ENCODE data around the gene AMOTL1. TPM values are rescaled to one million over a fixed set of nuclear protein-coding genes. Genes with fewer than 3 reads are reported as not detected.

Gene AMOTL1
- polyA plus RNA-seq, 3 donors from 2014 or later: 0.14 to 1.7 TPM; not detected in 1

DNA sequence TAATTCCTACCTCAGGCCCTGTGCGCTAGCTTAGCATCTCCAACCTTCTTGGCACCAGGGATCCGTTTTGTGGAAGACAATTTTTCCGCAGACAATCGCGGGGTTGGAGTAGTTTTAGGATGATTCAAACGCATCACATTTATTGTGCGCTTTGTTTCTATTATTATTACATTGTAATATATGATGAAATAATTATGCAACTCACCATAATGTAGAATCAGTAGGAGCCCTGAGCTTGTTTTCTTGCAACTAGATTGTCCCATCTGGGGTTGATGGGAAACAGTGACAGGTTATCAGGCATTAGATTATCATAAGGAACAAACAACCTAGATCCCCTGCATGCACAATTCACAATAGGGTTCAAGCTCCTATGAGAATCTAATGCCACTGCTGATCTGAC is 52.3 kb downstream of the AMOTL1 start:
- H3K4me3 Mint-ChIP-seq: no peak overlapping the region
- H3K36me3 Mint-ChIP-seq: peaks cover 0 to 14% (median 4%) of the 10 kb centered on the region in 3 donors
- no peaks in the 10 kb centered on the region for H3K4me1 Mint-ChIP-seq
- no peaks in the 10 kb centered on the region for H3K27me3 Mint-ChIP-seq (ENCODE audit: low read depth in 3 of 3)
- H3K27ac Mint-ChIP-seq: no peak overlapping the region
- no peak for DNase-seq
- no peaks in the 10 kb centered on the region for H3K9me3 Mint-ChIP-seq

DNA sequence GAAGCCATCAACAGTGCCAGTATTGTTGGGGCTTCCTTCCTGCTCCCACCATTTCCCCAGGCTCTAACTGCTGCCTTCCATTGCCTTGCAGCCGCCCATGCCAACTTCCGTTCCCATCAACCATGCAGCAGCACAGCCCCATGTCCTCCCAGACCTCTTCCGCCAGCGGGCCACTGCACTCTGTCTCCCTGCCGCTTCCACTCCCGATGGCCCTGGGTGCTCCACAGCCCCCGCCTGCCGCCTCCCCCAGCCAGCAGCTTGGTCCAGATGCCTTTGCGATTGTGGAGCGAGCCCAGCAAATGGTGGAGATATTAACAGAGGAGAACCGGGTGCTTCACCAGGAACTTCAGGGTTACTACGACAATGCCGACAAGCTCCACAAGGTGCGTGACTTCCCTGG is 53.3 kb downstream of the AMOTL1 start:
- Mint-ChIP-seq H3K4me3 (no peak overlapping the region), H3K27me3 (ENCODE audit: low read depth in 3 of 3) (no peaks in the 10 kb centered on the region), H3K36me3 (peaks cover 0 to 14% (median 7%) of the 10 kb centered on the region in 3 donors), H3K4me1 (no peaks in the 10 kb centered on the region), H3K27ac (no peak overlapping the region), H3K9me3 (no peaks in the 10 kb centered on the region)
- DNase-seq: no peak

DNA sequence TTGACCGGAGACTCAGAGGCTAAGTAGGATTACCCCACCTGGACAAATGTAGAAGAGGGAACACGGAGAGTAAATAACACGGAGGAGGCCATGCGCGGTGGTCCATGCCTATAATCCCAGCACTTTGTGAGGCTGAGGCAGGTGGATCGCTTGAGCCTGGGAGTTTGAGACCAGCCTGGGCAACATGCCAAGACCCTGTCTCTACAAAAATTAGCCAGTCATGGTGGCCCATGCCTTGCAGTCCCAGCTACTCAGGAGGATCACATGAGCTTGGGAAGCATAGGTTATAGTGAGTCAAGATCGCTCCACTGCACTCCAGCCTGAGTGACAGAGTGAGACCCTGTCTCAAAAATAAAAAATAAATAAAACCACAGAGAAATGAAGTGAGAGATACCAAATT is 53.9 kb downstream of the AMOTL1 start:
- Mint-ChIP-seq H3K4me3 (no peak overlapping the region), H3K27ac (no peak overlapping the region), H3K36me3 (peaks cover 0 to 14% (median 10%) of the 10 kb centered on the region in 3 donors)

DNA sequence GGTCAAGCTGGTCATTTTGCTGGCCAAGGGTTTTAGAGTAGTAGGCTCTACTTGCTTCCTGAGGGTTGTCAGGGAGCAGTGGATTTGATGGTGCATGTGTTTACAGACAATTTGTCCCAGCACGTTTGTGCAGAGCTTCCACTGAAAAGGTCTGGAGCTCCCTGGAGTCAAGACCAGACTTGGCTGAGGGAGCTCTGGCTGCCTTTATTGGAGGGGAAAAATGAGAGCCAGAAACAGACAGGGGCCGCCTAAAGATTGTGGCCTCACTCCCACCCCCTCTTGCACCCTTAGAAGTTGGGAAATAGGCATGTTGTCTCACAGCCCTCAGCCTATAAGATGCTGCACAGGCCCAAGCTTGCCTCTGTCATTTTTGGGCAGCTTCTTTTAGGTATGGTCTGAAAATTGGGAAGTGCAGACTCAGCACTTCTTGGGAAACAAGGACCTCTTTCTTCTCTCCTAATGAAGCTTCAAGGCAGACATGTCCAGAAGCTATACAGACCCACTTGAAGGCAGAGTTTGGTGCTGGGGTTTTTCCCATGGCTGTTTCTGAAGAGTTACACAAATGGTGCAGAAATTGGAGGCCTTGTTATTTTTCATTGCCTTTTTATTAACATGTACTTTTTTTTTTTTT is 55.1 kb downstream of the AMOTL1 start:
- Mint-ChIP-seq H3K36me3 (peaks cover 0 to 19% (median 10%) of the 10 kb centered on the region in 3 donors), H3K4me3 (no peak overlapping the region), H3K4me1 (no peaks in the 10 kb centered on the region), H3K27ac (no peak overlapping the region), H3K9me3 (no peaks in the 10 kb centered on the region), H3K27me3 (ENCODE audit: low read depth in 3 of 3) (no peaks in the 10 kb centered on the region)
- no peak for DNase-seq

More for the DNA sequence above, 53.9 kb downstream of the AMOTL1 start:
- Mint-ChIP-seq H3K4me1 (no peaks in the 10 kb centered on the region), H3K27me3 (ENCODE audit: low read depth in 3 of 3) (no peaks in the 10 kb centered on the region), H3K9me3 (no peaks in the 10 kb centered on the region)
- DNase-seq: no peak

DNA sequence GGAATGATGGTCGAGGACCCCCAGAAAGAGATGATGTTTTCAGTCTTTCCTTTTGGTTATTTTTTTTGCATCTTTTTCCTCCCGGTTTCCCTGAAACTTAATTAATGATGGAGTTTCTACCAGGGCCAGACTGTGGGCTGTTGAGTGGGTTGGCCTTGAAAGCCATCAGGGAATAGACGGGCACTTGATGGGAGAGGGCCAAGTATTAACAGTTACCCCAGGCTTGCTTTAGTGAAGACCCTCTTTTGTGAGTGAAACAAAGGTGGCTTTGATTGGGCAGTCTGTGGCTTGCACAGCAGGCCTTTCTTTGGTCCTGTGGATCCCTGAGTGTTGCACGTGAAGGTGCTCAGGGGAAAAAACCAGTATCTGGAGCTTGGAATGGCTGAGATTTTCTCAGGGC is 56.9 kb downstream of the AMOTL1 start:
- no peak overlapping the region for H3K4me3 Mint-ChIP-seq
- no peaks in the 10 kb centered on the region for H3K27me3 Mint-ChIP-seq (ENCODE audit: low read depth in 3 of 3)
- no peak overlapping the region for H3K27ac Mint-ChIP-seq
- H3K4me1 Mint-ChIP-seq: no peaks in the 10 kb centered on the region
- no peaks in the 10 kb centered on the region for H3K9me3 Mint-ChIP-seq
- H3K36me3 Mint-ChIP-seq: peaks cover 0 to 16% (median 10%) of the 10 kb centered on the region in 3 donors
- no peak for DNase-seq

DNA sequence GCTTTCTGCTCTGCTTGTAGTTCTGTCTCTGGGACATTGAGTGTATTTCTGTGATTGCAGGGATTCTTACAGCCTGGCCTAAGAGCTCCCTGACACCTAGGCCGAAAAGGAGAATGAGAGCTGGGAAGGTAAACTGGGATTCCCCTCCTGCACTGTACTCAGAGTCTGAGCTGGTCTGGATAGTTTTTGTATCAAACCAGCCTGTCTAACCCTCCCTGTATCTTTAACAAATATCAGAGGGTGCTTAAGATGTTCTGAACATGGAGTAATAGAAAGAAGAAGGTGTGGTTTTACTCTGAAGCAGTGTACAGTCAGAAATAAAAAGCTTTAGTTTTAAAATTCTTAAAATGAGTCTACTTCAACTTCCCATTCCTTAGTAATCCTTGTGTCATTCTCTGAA is 57.3 kb downstream of the AMOTL1 start:
- Mint-ChIP-seq H3K36me3 (peaks cover 0 to 16% (median 10%) of the 10 kb centered on the region in 3 donors), H3K27me3 (ENCODE audit: low read depth in 3 of 3) (no peaks in the 10 kb centered on the region), H3K4me1 (no peaks in the 10 kb centered on the region), H3K9me3 (no peaks in the 10 kb centered on the region), H3K27ac (no peak overlapping the region), H3K4me3 (no peak overlapping the region)
- DNase-seq: no peak

DNA sequence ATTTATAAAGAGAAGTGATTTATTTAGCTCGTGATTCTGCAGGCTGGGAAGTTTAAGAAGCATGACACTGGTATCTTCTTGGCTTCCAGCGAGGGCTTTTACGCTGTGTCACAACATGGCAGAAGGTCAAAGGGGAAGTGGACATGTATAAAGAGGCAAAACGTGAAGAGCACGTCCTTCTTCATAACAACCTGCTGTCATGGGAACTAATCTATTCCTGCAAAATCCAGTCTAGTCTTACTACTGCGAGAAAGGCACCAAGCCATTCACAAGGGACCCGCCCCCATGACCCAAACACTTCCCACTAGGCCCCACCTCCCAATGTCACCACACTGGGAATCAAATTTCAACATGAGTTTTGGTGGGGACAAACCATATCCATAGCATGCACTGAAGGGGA is 58.3 kb downstream of the AMOTL1 start:
- Mint-ChIP-seq H3K36me3 (peaks cover 0 to 20% (median 10%) of the 10 kb centered on the region in 3 donors), H3K9me3 (no peaks in the 10 kb centered on the region), H3K4me1 (no peaks in the 10 kb centered on the region), H3K4me3 (no peak overlapping the region), H3K27ac (no peak overlapping the region), H3K27me3 (ENCODE audit: low read depth in 3 of 3) (no peaks in the 10 kb centered on the region)
- DNase-seq: no peak

DNA sequence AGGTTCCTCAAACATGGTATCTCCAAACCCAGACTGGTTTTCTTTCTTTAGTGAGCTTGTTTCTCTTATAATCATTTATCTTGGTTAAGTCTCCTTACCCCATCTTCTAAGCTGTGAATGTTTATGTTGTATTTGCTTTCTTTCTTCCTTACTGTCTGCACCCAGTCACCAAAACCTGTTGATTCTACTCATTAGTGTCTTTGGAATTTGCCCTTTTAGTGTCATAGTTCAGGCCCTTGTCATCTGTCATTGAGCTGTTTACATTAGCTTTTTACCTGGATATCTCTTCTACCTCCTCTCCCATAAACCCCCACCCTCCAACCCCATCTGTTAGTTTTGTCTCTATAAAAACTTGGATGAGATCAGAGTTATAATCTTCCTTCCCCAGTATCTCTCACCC is 59.9 kb downstream of the AMOTL1 start:
- Mint-ChIP-seq H3K4me3 (no peak overlapping the region), H3K27ac (no peak overlapping the region), H3K4me1 (no peaks in the 10 kb centered on the region), H3K36me3 (peaks cover 0 to 19% (median 18%) of the 10 kb centered on the region in 3 donors), H3K9me3 (no peaks in the 10 kb centered on the region), H3K27me3 (ENCODE audit: low read depth in 3 of 3) (no peaks in the 10 kb centered on the region)
- DNase-seq: no peak

DNA sequence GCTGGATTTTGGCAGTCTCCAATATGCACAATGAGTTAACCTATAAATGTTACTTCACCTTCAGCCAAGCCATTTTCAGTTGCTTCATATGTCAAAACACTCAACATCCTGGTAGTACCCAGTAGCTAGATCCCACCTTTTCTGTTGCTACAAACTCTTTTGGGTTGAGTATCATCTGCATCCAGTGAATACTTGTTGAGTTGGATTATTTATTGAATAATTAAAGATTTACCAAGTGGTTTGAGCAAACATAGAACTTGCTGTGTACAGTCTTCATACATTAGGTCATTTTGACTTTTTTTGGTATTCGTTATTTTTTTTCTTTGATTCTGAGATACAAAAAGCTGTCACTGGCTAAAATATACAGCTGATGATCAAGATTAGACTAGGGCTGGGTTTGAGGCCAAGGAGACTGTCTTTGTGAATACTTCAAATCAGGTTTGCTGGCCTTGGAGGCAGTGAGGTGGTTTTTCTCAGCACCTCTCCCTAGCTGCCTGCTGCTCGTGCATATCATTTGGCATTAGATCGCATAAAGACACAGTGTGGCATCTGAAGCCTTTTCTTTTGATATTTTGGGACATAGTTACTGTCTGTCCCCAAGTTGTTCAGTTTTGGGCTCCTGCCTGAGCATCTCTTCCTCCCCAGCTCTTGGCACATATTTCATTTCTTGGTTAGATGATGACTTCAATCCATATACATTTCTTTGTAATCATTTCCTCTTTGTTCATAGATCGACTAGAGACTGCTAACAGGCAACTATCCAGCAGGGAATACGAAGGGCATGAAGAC is 62.8 kb downstream of the AMOTL1 start:
- Mint-ChIP-seq H3K4me3 (no peak overlapping the region), H3K27me3 (ENCODE audit: low read depth in 3 of 3) (no peaks in the 10 kb centered on the region), H3K27ac (no peak overlapping the region), H3K36me3 (peaks cover 0 to 22% (median 16%) of the 10 kb centered on the region in 3 donors), H3K4me1 (no peaks in the 10 kb centered on the region), H3K9me3 (no peaks in the 10 kb centered on the region)
- DNase-seq: no peak

DNA sequence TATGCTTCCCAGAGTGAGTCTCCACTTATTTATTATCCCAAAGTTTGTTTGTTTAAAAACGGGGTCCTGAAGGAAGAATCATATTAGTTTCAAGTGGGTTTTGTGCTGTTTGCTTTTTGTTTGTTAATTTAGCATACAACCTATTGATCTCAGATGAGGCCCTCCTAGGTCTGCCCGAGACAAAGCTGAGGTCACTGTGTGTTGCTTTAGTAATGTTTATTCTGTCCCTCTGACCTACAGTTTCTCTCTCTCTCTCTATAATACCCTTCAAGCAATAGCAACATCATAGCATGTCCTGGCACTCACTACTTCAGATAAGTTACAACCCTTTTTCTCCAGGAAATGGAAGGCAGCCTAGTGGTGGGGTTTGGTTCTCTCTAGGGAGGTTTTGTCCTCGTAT is 63.4 kb downstream of the AMOTL1 start:
- H3K27ac Mint-ChIP-seq: no peak overlapping the region
- peaks cover 0 to 18% (median 16%) of the 10 kb centered on the region in 3 donors for H3K36me3 Mint-ChIP-seq
- H3K9me3 Mint-ChIP-seq: no peaks in the 10 kb centered on the region
- H3K27me3 Mint-ChIP-seq (ENCODE audit: low read depth in 3 of 3): no peaks in the 10 kb centered on the region
- no peaks in the 10 kb centered on the region for H3K4me1 Mint-ChIP-seq
- H3K4me3 Mint-ChIP-seq: no peak overlapping the region
- DNase-seq: no peak

DNA sequence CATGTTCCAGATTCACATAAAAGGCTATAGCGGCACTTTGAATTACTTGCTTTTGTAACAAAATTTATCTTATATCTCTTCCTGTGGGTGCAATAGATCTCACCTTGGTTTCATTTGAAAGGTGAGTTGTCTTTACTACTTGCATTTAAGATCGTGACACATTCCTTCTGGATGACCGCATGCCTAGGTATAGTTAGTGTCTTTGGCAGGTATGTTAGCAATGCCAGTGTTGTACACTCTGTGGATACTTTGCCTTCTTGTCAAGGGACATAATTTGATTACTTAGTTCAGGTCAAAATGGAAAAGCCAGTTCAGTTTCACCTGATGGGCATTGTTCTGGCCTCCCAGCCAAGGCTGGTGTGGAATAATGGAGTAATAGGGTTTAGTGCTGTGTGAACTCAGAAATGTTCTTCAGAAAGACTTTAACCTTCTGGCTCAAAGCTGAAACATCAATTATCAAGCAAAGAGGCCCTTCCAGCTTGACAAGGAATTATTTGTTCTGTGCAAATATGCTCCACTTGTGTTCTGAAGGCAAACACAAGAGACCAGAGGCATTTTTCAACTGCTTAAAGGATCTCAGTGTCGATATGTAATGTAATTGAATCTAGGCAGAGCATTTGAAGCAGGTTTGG is 64.6 kb downstream of the AMOTL1 start:
- H3K9me3 Mint-ChIP-seq: no peaks in the 10 kb centered on the region
- H3K27ac Mint-ChIP-seq: no peak overlapping the region
- H3K4me3 Mint-ChIP-seq: no peak overlapping the region
- peaks cover 0 to 19% (median 16%) of the 10 kb centered on the region in 3 donors for H3K36me3 Mint-ChIP-seq
- DNase-seq: no peak
- H3K4me1 Mint-ChIP-seq: no peaks in the 10 kb centered on the region
- H3K27me3 Mint-ChIP-seq (ENCODE audit: low read depth in 3 of 3): no peaks in the 10 kb centered on the region

DNA sequence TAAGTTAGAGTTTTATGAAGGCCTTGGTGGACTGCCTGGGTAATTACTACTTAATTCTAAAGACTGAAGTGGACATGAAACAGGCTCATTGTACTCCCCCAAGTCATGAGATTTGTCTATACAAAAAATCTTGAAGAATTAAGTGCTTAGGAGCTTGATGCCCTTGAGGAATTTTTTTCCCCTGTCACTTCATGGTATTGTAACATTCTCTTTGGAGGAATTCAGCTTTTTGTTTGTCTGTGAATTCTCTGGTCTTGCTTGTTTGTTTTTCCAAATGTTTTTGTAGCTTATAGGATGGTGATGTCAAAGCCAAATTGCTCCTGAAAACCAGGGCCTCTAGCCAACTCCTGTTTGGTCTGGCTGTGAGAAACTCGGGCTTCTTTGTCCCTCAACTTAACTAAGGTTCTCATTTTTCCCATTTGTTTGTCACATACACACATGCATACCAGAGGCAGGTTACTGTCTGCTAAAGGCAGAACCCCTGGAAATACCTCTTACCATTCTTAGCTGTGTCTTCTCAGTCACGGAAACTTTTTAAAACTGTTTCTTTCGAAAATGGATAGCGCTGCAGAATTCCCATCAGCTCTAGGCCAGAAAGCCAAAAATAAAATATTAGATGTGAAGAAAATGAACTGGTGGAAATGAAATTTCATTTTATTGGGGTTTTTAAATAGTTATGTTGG is 66.9 kb downstream of the AMOTL1 start:
- DNase-seq: no peak
- H3K36me3 Mint-ChIP-seq: peaks cover 0 to 19% (median 11%) of the 10 kb centered on the region in 3 donors
- no peaks in the 10 kb centered on the region for H3K4me1 Mint-ChIP-seq
- H3K27me3 Mint-ChIP-seq (ENCODE audit: low read depth in 3 of 3): no peaks in the 10 kb centered on the region
- no peak overlapping the region for H3K27ac Mint-ChIP-seq
- H3K4me3 Mint-ChIP-seq: no peak overlapping the region
- no peaks in the 10 kb centered on the region for H3K9me3 Mint-ChIP-seq

DNA sequence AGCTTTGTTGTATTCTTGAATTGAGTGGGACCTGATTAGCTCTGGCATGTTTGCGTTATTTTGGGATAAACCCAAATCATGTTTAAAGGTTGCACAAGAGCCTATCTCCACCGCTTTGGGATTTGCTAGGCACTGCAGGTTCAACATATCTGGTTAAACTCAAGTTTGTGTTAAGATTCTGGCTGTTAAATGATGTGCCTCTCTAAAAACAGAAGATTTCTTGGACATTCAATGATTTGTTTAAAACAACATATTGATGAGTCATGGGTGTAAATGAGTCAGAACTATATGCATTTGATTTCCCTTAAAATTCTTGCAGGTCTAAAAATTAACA is 67.4 kb downstream of the AMOTL1 start:
- Mint-ChIP-seq H3K9me3 (no peaks in the 10 kb centered on the region), H3K27ac (no peak overlapping the region), H3K4me1 (no peaks in the 10 kb centered on the region), H3K4me3 (no peak overlapping the region), H3K27me3 (ENCODE audit: low read depth in 3 of 3) (no peaks in the 10 kb centered on the region), H3K36me3 (peaks cover 0 to 19% (median 11%) of the 10 kb centered on the region in 3 donors)
- no peak for DNase-seq

DNA sequence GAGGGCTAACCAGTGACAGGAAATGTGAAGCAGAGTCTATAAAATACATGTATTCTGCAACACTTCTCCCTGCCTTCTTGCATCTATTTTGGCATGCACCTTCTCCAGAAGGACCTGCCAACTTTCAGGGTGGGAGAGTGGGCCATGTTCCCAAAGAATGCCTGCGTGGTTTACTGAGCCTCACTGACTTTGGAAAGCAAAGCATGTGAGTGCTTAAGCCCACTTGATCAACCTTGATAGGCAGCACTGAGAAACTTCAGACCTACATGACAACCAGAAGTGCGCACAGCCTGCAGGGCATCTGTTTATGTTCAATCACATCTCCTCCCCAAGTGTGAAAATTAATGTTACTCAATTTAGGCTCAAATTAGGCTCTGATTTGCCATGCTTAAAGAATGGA is 69.2 kb downstream of the AMOTL1 start:
- H3K4me3 Mint-ChIP-seq: no peak overlapping the region
- H3K27me3 Mint-ChIP-seq (ENCODE audit: low read depth in 3 of 3): no peaks in the 10 kb centered on the region
- DNase-seq: no peak
- H3K9me3 Mint-ChIP-seq: no peaks in the 10 kb centered on the region
- H3K27ac Mint-ChIP-seq: no peak overlapping the region
- H3K36me3 Mint-ChIP-seq: peaks cover 0 to 11% (median 7%) of the 10 kb centered on the region in 3 donors
- no peaks in the 10 kb centered on the region for H3K4me1 Mint-ChIP-seq
